ENCODE data around the gene DAP. TPM values are rescaled to one million over a fixed set of nuclear protein-coding genes. Genes with fewer than 3 reads are reported as not detected.
A peak's percentile ranks its signal among the peaks of the same experiment; 100 is the strongest.
"Not testable (repeated sequence)": the region's sequence is repeated elsewhere in the genome, so short reads cannot be mapped to it uniquely, and the experiment has no call there.

DAP gene
- total and polyA plus RNA-seq, 4 donors, result 27.2 to 80.8 (median 58.3) TPM

DNA sequence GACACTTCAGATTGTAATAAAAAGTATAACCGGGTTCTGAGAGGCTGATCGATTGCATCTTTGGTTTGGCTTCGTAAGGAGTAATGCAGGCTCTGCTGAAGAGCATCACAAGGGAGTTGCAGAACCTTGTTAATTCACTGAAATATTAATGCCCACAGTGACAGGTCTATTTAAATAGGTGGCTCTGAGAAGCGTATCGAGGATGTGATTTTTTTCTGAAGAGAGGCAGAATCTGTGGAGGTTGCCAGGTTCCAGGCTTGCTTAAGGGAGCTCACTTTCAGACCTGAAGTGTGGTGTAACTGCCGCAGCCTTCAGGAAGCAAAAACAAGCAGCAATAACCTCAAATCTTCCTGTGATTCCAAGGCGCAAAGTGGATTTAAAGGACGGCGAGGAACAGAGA, 116.8 kb downstream of the DAP start:
- peaks cover 3% of the 10 kb centered on the region for H3K27me3 ChIP-seq (ENCODE audit: control insufficient read depth, insufficient read depth, low read length)
- 48% methylated on average over 4 of the region's 9 CpGs for WGBS (ENCODE audit: insufficient coverage)
- H3K27ac ChIP-seq (ENCODE audit: low read depth, low read length), result no peak overlapping the region
- H3K36me3 ChIP-seq (ENCODE audit: control insufficient read depth, insufficient read depth, low read length), result no peaks in the 10 kb centered on the region
- no peak overlapping the region for H3K4me3 ChIP-seq (ENCODE audit: low read depth, low read length)
- no peaks in the 10 kb centered on the region for H3K4me1 ChIP-seq (ENCODE audit: control insufficient read depth, insufficient read depth, low read length)
- peak in 1 of 6 donors; percentile 53 for DNase-seq (ENCODE audit: low read depth in 4 of 6, low spot score in 6 of 6)
- no peaks in the 10 kb centered on the region for H3K9me3 ChIP-seq (ENCODE audit: control insufficient read depth, insufficient read depth, low read length)

GRCh38 chr5:10642367-10642766, 118.7 kb downstream of the DAP start:
- WGBS (ENCODE audit: insufficient coverage), result 88% methylated on average over 7 of the region's 7 CpGs
- H3K27ac ChIP-seq (ENCODE audit: low read depth, low read length), result no peak overlapping the region
- peaks cover 5% of the 10 kb centered on the region for H3K4me1 ChIP-seq (ENCODE audit: control insufficient read depth, insufficient read depth, low read length)
- peaks cover 3% of the 10 kb centered on the region for H3K27me3 ChIP-seq (ENCODE audit: control insufficient read depth, insufficient read depth, low read length)
- no peak overlapping the region for H3K4me3 ChIP-seq (ENCODE audit: low read depth, low read length)
- DNase-seq (ENCODE audit: low read depth in 4 of 6, low spot score in 6 of 6), result no peak
- no peaks in the 10 kb centered on the region for H3K9me3 ChIP-seq (ENCODE audit: control insufficient read depth, insufficient read depth, low read length)
- no peaks in the 10 kb centered on the region for H3K36me3 ChIP-seq (ENCODE audit: control insufficient read depth, insufficient read depth, low read length)

- 96% methylated on average over 20 of the region's 48 CpGs for WGBS (ENCODE audit: insufficient coverage)
- Histone ChIP-seq H3K4me1 (ENCODE audit: control insufficient read depth, insufficient read depth, low read length) (peaks cover 6% of the 10 kb centered on the region), H3K9me3 (ENCODE audit: control insufficient read depth, insufficient read depth, low read length) (no peaks in the 10 kb centered on the region), H3K36me3 (ENCODE audit: control insufficient read depth, insufficient read depth, low read length) (no peaks in the 10 kb centered on the region), H3K4me3 (ENCODE audit: low read depth, low read length) (no peak overlapping the region), H3K27ac (ENCODE audit: low read depth, low read length) (no peak overlapping the region), H3K27me3 (ENCODE audit: control insufficient read depth, insufficient read depth, low read length) (peaks cover 12% of the 10 kb centered on the region)
- DNase-seq (ENCODE audit: low read depth in 4 of 6, low spot score in 6 of 6), result no peak
Measured at GRCh38 chr5:10639846-10640368, 121.1 kb downstream of the DAP start.

DNA sequence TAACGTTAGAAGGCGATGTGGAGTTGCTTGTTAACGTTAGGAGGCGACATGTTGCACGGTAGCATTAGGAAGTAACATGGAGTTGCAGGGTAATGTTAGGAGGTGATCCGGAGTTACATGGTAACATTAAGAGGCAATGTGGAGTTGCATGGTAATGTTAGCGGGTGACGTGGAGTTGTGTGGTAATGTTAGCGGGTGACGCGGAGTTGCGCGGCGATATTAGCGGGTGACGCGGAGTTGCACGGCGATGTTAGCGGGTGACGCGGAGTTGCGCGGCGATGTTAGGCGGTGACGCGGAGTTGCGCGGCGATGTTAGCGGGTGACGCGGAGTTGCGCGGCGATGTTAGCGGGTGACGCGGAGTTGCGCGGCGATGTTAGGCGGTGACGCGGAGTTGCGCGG, 122.3 kb downstream of the DAP start:
- H3K27me3 ChIP-seq (ENCODE audit: control insufficient read depth, insufficient read depth, low read length), result peaks cover 12% of the 10 kb centered on the region
- H3K4me1 ChIP-seq (ENCODE audit: control insufficient read depth, insufficient read depth, low read length); H3K4me3 ChIP-seq (ENCODE audit: low read depth, low read length); H3K36me3 ChIP-seq (ENCODE audit: control insufficient read depth, insufficient read depth, low read length); H3K9me3 ChIP-seq (ENCODE audit: control insufficient read depth, insufficient read depth, low read length); H3K27ac ChIP-seq (ENCODE audit: low read depth, low read length); DNase-seq (ENCODE audit: low read depth in 4 of 6, low spot score in 6 of 6): not testable (repeated sequence)
- WGBS (ENCODE audit: insufficient coverage), result 84% methylated on average over 9 of the region's 48 CpGs

GRCh38 chr5:10637944-10638343, 123.1 kb downstream of the DAP start:
- Histone ChIP-seq H3K36me3 (ENCODE audit: control insufficient read depth, insufficient read depth, low read length) (no peaks in the 10 kb centered on the region), H3K9me3 (ENCODE audit: control insufficient read depth, insufficient read depth, low read length) (no peaks in the 10 kb centered on the region), H3K4me3 (ENCODE audit: low read depth, low read length) (no peak overlapping the region), H3K27ac (ENCODE audit: low read depth, low read length) (no peak overlapping the region), H3K27me3 (ENCODE audit: control insufficient read depth, insufficient read depth, low read length) (peaks cover 12% of the 10 kb centered on the region), H3K4me1 (ENCODE audit: control insufficient read depth, insufficient read depth, low read length) (peaks cover 6% of the 10 kb centered on the region)
- no peak for DNase-seq (ENCODE audit: low read depth in 4 of 6, low spot score in 6 of 6)
- 57% methylated on average over 10 of the region's 10 CpGs for WGBS (ENCODE audit: insufficient coverage)

DNA sequence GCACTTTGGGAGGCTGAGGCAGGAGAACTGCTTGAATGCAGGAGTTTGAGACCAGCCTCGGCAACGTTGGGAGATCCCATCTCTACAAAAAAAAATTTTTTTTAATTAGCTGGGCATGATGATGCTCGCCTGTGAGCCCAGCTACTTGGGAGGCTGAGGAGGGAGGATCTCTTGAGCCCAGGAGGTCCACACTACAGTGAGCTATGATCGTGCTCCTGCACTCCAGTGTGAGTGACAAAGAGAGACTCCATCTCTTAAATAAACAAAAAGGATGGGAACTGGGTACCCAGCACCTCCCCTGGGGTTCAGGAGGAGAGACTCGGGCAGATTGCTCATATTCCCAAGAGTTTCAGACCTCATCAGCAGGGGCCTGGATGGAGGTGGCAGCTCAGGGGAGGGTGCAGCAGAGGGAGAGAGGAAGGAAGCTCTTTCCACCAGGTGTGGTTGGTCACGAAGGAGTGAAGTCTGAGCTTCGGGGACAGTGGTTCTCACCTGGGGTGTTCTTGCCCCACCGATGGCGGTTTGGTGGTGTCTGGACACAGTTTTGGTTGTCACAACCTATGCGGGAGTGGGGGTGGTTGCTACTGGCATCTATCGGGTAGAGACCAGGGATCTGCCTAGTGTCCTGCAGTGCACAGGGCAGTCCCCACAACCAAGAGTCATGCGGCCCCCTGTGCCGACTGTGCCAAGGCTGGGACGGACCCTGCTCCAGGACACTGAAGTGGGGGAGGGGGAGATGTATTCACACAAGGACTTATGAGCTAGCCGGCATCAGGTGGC, 124.5 kb downstream of the DAP start:
- Histone ChIP-seq H3K4me1 (ENCODE audit: control insufficient read depth, insufficient read depth, low read length) (peaks cover 6% of the 10 kb centered on the region), H3K27me3 (ENCODE audit: control insufficient read depth, insufficient read depth, low read length) (peaks cover 12% of the 10 kb centered on the region), H3K36me3 (ENCODE audit: control insufficient read depth, insufficient read depth, low read length) (no peaks in the 10 kb centered on the region), H3K4me3 (ENCODE audit: low read depth, low read length) (no peak overlapping the region), H3K27ac (ENCODE audit: low read depth, low read length) (no peak overlapping the region), H3K9me3 (ENCODE audit: control insufficient read depth, insufficient read depth, low read length) (no peaks in the 10 kb centered on the region)
- 79% methylated on average over 11 of the region's 15 CpGs for WGBS (ENCODE audit: insufficient coverage)
- no peak for DNase-seq (ENCODE audit: low read depth in 4 of 6, low spot score in 6 of 6)

GRCh38 chr5:10635867-10636350, 125.1 kb downstream of the DAP start:
- no peak for DNase-seq (ENCODE audit: low read depth in 4 of 6, low spot score in 6 of 6)
- H3K4me3 ChIP-seq (ENCODE audit: low read depth, low read length), result no peak overlapping the region
- H3K27ac ChIP-seq (ENCODE audit: low read depth, low read length), result no peak overlapping the region
- H3K9me3 ChIP-seq (ENCODE audit: control insufficient read depth, insufficient read depth, low read length), result no peaks in the 10 kb centered on the region
- peaks cover 12% of the 10 kb centered on the region for H3K27me3 ChIP-seq (ENCODE audit: control insufficient read depth, insufficient read depth, low read length)
- no peaks in the 10 kb centered on the region for H3K36me3 ChIP-seq (ENCODE audit: control insufficient read depth, insufficient read depth, low read length)
- WGBS (ENCODE audit: insufficient coverage), result 73% methylated on average over 9 of the region's 11 CpGs
- peaks cover 6% of the 10 kb centered on the region for H3K4me1 ChIP-seq (ENCODE audit: control insufficient read depth, insufficient read depth, low read length)

- Histone ChIP-seq H3K27me3 (ENCODE audit: control insufficient read depth, insufficient read depth, low read length) (peaks cover 12% of the 10 kb centered on the region), H3K4me1 (ENCODE audit: control insufficient read depth, insufficient read depth, low read length) (peaks cover 6% of the 10 kb centered on the region), H3K27ac (ENCODE audit: low read depth, low read length) (no peak overlapping the region), H3K9me3 (ENCODE audit: control insufficient read depth, insufficient read depth, low read length) (no peaks in the 10 kb centered on the region), H3K36me3 (ENCODE audit: control insufficient read depth, insufficient read depth, low read length) (no peaks in the 10 kb centered on the region), H3K4me3 (ENCODE audit: low read depth, low read length) (no peak overlapping the region)
- no peak for DNase-seq (ENCODE audit: low read depth in 4 of 6, low spot score in 6 of 6)
- 57% methylated on average over 6 of the region's 10 CpGs for WGBS (ENCODE audit: insufficient coverage)
Measured at GRCh38 chr5:10635257-10635866, 125.7 kb downstream of the DAP start.

- H3K36me3 ChIP-seq (ENCODE audit: control insufficient read depth, insufficient read depth, low read length), result no peaks in the 10 kb centered on the region
- H3K27me3 ChIP-seq (ENCODE audit: control insufficient read depth, insufficient read depth, low read length), result peaks cover 12% of the 10 kb centered on the region
- no peak for DNase-seq (ENCODE audit: low read depth in 4 of 6, low spot score in 6 of 6)
- H3K4me1 ChIP-seq (ENCODE audit: control insufficient read depth, insufficient read depth, low read length), result peaks cover 6% of the 10 kb centered on the region
- H3K27ac ChIP-seq (ENCODE audit: low read depth, low read length), result no peak overlapping the region
- no CpG with 5 or more reads among the region's 2 CpGs for WGBS (ENCODE audit: insufficient coverage)
- no peaks in the 10 kb centered on the region for H3K9me3 ChIP-seq (ENCODE audit: control insufficient read depth, insufficient read depth, low read length)
- H3K4me3 ChIP-seq (ENCODE audit: low read depth, low read length), result no peak overlapping the region
Measured at GRCh38 chr5:10634562-10634961, 126.5 kb downstream of the DAP start.
